SJSA1 (cell line): ENCODE results near the gene ADGB. TPM values are rescaled to one million over a fixed set of nuclear protein-coding genes. Genes with fewer than 3 reads are reported as not detected.
A peak's percentile ranks its signal among the peaks of the same experiment; 100 is the strongest.

Experiments used
- DNase-seq, 2 experiments: peaks; one replicate each; pipeline ENCODE4 v3.0.0-alpha.2; 2015 to 2020; ENCODE audit warnings: low spot score in 2 of 2, low read depth in 1 of 2
- H3K27ac ChIP-seq: fragments of 250-450 bp; sonication (Bioruptor Pico); 2 replicates; pipeline ENCODE4 v1.5.1; 2020; ENCODE audit warnings: mild to moderate bottlenecking, moderate library complexity
- H3K27me3 ChIP-seq: fragments of 250-450 bp; sonication (Bioruptor Pico); replicated peaks from 2 replicates; pipeline ENCODE4 v1.5.1; 2020; ENCODE audit warnings: mild to moderate bottlenecking, moderate library complexity
- H3K36me3 ChIP-seq: fragments of 250-450 bp; sonication (Bioruptor Pico); 2 replicates; pipeline ENCODE4 v1.5.1; 2020; ENCODE audit warnings: mild to moderate bottlenecking
- H3K4me1 ChIP-seq: fragments of 250-450 bp; sonication (Bioruptor Pico); replicated peaks from 2 replicates; pipeline ENCODE4 v1.6.1; 2021; ENCODE audit warnings: mild to moderate bottlenecking
- H3K4me3 ChIP-seq: fragments of 250-450 bp; sonication (Bioruptor Pico); 2 replicates; pipeline ENCODE4 v1.5.1; 2020; ENCODE audit warnings: mild to moderate bottlenecking
- H3K9me3 ChIP-seq: fragments of 250-450 bp; sonication (Bioruptor Pico); replicated peaks from 2 replicates; pipeline ENCODE4 v1.5.1; 2020; ENCODE audit warnings: mild to moderate bottlenecking
- total RNA-seq: library from RNA; depleted of rRNA; stranded (reverse); fragments of >200 nt; shearing (Covaris generic); gene quantifications from 2 replicates; pipeline ENCODE4 v1.2.3, GENCODE V29; 2014; rRNA removed

ADGB gene
- total RNA-seq, 1 experiment from 2014 or later = not detected

DNA sequence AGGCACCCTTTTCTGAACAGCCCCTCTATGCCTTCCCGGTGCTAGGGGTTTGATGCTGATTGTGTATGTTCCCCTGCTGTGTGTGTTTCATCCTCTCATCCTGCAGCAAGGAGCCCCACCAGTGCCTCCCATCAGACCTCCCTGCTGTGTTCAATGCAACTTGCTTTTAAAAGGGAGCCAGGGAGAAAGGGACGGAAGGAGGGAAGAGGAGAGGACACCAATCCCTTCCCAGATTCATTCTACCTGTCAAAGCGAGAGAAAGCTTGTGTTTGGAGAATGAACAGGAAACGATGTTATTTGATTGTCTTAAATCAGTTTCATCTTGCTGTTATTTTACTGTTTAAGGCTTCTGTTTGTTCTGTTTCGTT lies 259.2 kb downstream of the ADGB start:
- no peaks in the 10 kb centered on the region for H3K9me3 ChIP-seq
- H3K27me3 ChIP-seq = no peaks in the 10 kb centered on the region
- H3K36me3 ChIP-seq = no peaks in the 10 kb centered on the region
- DNase-seq = no peak
- peak overlapping the region; percentile 22 for H3K27ac ChIP-seq
- peak overlapping the region; percentile 29 for H3K4me3 ChIP-seq
- H3K4me1 ChIP-seq = peaks cover 6% of the 10 kb centered on the region

DNA sequence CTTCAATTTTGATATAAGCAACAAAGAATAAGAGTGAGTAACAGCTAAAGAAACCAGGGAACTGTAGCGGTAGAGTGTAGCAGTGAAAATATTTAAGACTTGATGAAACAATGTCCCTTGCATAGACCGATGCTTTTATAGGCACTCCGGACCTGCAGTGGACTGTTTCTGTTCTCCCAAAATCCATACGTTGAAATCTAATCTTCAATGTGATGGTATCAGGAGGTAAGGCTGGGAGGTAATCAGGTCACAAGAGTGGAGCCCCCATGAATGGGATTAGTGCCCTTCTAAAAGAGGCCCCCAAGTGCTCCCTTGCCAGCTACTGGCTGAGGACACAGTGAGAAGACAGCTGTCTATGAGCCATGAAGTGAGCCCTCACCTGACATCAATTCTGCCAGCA lies 260.4 kb downstream of the ADGB start:
- Histone ChIP-seq H3K36me3 (no peaks in the 10 kb centered on the region), H3K27ac (no peak overlapping the region), H3K27me3 (no peaks in the 10 kb centered on the region), H3K9me3 (no peaks in the 10 kb centered on the region), H3K4me3 (no peak overlapping the region), H3K4me1 (peaks cover 6% of the 10 kb centered on the region)
- DNase-seq = no peak

DNA sequence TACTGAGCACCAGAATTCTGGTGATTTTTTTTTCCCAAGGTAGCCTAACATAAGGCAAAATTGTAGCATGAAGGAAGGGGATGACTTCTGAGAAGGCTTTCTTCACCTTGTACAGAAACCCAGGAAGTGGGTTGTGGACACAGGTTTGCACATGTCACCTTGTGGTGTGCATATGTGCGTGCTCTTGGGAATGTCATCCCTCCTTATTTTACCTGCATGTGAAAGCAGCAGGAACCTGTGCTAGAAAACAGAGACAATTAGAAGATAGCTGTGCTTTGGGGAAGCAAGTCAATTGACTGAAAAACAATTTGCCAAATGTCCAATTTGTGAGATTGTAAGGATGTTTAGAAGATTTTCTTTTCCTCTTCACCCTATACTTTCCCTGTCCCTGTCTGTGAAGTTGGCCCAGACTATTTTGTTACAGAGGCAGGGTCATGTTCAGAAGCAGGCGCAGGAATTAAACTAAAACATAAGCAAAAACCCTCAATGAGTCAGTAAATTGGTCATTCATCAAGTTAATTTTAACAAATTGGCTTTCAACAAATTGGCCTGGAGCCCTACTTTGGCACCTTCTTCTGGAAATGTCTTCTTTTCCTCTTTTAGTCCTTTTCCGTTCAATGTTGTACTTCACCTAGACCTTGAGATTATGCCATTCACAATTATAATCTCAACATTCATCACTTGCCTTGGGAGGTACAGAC lies 261.2 kb downstream of the ADGB start:
- H3K36me3 ChIP-seq = no peaks in the 10 kb centered on the region
- no peaks in the 10 kb centered on the region for H3K27me3 ChIP-seq
- no peak for DNase-seq
- H3K27ac ChIP-seq = no peak overlapping the region
- H3K4me3 ChIP-seq = no peak overlapping the region
- H3K9me3 ChIP-seq = no peaks in the 10 kb centered on the region
- peaks cover 6% of the 10 kb centered on the region for H3K4me1 ChIP-seq

DNA sequence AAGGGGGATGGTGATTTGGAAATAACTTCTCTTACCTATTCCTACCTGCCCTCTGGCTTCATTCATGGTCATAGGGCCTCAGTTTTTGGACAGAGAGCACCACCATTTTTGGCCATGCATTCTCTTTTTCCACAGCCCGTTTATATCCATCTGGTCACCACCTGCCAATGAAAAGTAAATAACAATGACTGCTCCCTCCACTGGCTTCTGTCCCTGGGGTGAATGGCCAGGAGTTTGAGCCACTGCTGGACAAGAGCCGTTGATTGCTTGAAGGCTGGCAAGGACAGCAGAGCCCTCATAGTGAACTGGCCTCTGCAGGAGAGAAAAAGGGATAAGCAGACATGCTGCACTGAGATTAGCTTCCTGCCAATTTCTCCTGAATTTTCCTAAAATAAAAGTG lies 261.8 kb downstream of the ADGB start:
- Histone ChIP-seq H3K4me3 (no peak overlapping the region), H3K27ac (no peak overlapping the region), H3K4me1 (peaks cover 6% of the 10 kb centered on the region), H3K9me3 (no peaks in the 10 kb centered on the region), H3K27me3 (no peaks in the 10 kb centered on the region), H3K36me3 (no peaks in the 10 kb centered on the region)
- DNase-seq = no peak

DNA sequence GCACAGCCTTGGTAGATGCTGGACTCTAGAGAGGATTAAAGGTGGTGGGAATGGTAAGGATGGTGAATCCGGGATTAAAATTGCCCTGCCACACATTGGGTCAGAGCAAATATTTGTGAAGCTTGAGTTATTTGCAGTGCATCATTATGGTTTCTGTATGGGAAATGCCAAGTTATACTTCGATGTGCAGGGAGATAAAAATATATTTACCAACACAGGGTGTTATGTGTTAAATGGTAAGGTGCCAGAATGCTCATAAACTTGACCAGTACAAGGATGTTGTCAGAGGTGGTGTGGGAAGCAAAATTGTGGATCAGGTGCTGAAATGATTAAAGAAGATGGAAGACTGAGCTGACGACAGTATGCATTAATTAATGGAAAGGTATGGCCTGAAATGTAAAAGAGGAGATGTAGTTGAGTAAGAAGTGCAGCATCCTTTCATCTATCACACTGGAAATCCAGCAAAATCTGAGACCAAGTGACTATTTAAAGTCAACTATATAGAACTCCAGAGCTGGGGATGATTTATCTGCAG lies 262.3 kb downstream of the ADGB start:
- Histone ChIP-seq H3K4me3 (no peak overlapping the region), H3K27me3 (no peaks in the 10 kb centered on the region), H3K9me3 (no peaks in the 10 kb centered on the region), H3K27ac (no peak overlapping the region), H3K36me3 (no peaks in the 10 kb centered on the region), H3K4me1 (peaks cover 6% of the 10 kb centered on the region)
- no peak for DNase-seq

DNA sequence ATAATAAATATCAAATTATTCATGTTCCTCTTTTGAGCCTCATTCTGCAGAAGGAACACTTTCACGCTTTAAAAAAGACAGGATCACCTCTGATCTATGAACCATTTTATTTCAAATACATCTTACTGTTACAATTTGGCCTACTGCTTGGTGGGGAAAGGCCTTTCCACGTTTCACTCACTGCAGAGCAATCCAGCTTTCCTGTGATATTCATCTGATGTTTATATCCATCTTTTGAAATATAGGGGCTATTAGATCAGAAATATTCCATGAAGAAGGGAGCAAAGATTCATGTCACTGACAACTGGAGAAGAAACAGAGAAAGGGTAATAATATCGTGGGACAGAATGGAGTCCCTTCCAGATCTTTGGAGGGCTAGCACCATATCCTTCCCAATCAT lies 262.9 kb downstream of the ADGB start:
- DNase-seq = no peak
- Histone ChIP-seq H3K4me1 (peaks cover 6% of the 10 kb centered on the region), H3K9me3 (no peaks in the 10 kb centered on the region), H3K36me3 (no peaks in the 10 kb centered on the region), H3K27ac (no peak overlapping the region), H3K4me3 (no peak overlapping the region), H3K27me3 (no peaks in the 10 kb centered on the region)

DNA sequence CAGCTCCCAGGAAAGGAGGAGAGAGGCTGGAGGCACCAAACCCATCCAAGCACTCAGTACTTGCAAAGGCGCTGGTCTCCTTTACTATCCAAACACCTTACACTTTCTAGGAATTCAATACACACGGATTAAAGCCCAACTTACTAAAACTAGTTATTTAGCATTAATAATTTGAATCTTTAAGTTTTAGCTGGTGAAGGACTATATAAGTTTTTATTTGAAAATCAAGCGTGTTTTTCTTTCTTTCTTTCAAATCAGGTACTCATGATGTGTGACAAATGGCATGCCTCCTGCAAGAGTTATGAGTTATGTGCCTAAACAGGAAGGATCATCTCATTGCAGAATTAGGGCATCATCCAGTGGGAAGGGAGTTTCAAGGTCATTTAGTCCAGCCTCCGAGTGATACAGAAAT lies 263.7 kb downstream of the ADGB start:
- peaks cover 6% of the 10 kb centered on the region for H3K4me1 ChIP-seq
- H3K9me3 ChIP-seq = no peaks in the 10 kb centered on the region
- no peak overlapping the region for H3K4me3 ChIP-seq
- H3K36me3 ChIP-seq = no peaks in the 10 kb centered on the region
- no peak overlapping the region for H3K27ac ChIP-seq
- H3K27me3 ChIP-seq = no peaks in the 10 kb centered on the region
- DNase-seq = no peak

DNA sequence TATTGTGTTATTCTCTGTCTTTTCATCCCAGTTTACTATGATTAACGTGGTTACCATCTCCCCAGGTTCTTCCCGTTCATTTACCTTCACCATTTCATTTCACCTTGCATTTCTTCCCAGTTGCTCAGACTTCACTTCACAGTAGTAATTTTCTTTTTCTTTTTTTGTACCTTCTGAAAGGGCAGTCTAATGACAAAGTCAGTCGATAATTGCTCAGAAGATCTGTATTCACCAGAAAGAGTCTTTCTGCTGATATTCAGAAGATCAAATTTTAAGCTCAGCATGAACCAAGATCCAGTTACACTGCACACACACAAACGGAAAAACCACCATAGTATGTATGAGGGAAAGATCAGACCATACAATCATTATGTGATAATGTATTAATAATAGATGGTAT lies 265.5 kb downstream of the ADGB start:
- Histone ChIP-seq H3K9me3 (no peaks in the 10 kb centered on the region), H3K27ac (no peak overlapping the region), H3K4me1 (no peaks in the 10 kb centered on the region), H3K36me3 (no peaks in the 10 kb centered on the region), H3K4me3 (no peak overlapping the region), H3K27me3 (no peaks in the 10 kb centered on the region)
- DNase-seq = no peak

DNA sequence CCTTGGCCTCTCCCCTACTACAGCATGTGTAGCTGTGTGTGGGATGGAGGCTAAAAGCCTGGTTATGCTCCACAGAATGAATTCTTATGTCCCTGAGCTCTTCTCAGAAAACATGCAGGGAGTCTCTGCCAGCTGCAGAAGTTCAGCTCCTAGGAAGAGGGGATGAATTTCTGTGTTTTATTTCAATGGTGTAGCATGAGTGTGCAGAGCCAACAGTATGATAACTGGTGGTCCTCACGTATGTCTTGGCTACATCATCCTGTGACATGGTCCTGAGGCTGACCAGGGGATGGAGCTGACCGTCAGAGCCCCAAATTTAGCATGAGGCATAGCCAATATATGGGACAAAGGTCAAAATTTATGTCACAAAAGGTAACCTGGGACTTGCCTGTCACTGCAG lies 266.1 kb downstream of the ADGB start:
- Histone ChIP-seq H3K27me3 (no peaks in the 10 kb centered on the region), H3K4me3 (no peak overlapping the region), H3K27ac (no peak overlapping the region), H3K4me1 (no peaks in the 10 kb centered on the region), H3K9me3 (no peaks in the 10 kb centered on the region), H3K36me3 (no peaks in the 10 kb centered on the region)
- DNase-seq = no peak

Other genes with a start within 250 kb of the ADGB start
- gene RAB32, start 55.1 kb upstream of the ADGB start, total RNA-seq = 88.6 and 146 TPM in 2 replicates